Medulla oblongata (tissue), 1 donor: ENCODE measurements around the gene ZNF727.
"Not testable (repeated sequence)": the region's sequence is repeated elsewhere in the genome, so short reads cannot be mapped to it uniquely, and the experiment has no call there.

Experiments used
- DNase-seq: peaks from one replicate; pipeline ENCODE4 v3.0.0-alpha.2; 2015; ENCODE audit errors: extremely low spot score

Gene ZNF727

GRCh38 chr7:64045301-64046040, at the start of gene ZNF727:
Gene ZNF727, plus strand, starts transcription at chr7:64045434. Its CDS starts 188 bp downstream, at chr7:64045622.
- peak; percentile 96 for DNase-seq

- no peak for DNase-seq
These were observed 46.7 kb upstream of the ZNF727 start, which contains the start of gene ZNF722 for GRCh38 chr7:63998549-63998948. Gene ZNF722, plus strand, starts transcription at chr7:63998849. Its CDS starts 113 bp downstream, at chr7:63998962.

- DNase-seq: not testable (repeated sequence)
These were observed 29.7 kb upstream of the ZNF727 start for GRCh38 chr7:64015496-64015895.

GRCh38 chr7:64035388-64035787, 9.8 kb upstream of the ZNF727 start:
- DNase-seq: no peak

- DNase-seq: no peak
These were observed 8.1 kb upstream of the ZNF727 start for GRCh38 chr7:64037095-64037494.

GRCh38 chr7:64046041-64046389, 781 bp downstream of the ZNF727 start:
- no peak for DNase-seq

- DNase-seq: not testable (repeated sequence)
These were observed 32.8 kb downstream of the ZNF727 start for GRCh38 chr7:64077837-64078698.

GRCh38 chr7:64078699-64078994, 33.4 kb downstream of the ZNF727 start:
- no peak for DNase-seq

GRCh38 chr7:64087501-64087900, 42.3 kb downstream of the ZNF727 start:
- no peak for DNase-seq

- DNase-seq: not testable (repeated sequence)
These were observed 43.6 kb downstream of the ZNF727 start for GRCh38 chr7:64088863-64089262.
